HepG2 (cell line): ENCODE measurements around the gene DOHH. TPM values are rescaled to one million over a fixed set of nuclear protein-coding genes. Genes with fewer than 3 reads are reported as not detected.

ENCODE experiments used
- TRIM24 ChIP-seq: sonication (generic); formaldehyde crosslinking; IDR thresholded peaks from 2 replicates; pipeline ENCODE4 v1.8.0; 2022; ENCODE audit warnings: mild to moderate bottlenecking, missing genetic modification reagents
- ZNF318 ChIP-seq: sonication (generic); formaldehyde crosslinking; IDR thresholded peaks from 2 replicates; pipeline ENCODE4 v1.4.0; 2020; ENCODE audit warnings: mild to moderate bottlenecking, missing genetic modification reagents
- ZNF747 ChIP-seq: sonication (generic); formaldehyde crosslinking; IDR thresholded peaks from 2 replicates; pipeline ENCODE4 v1.8.1; 2023; ENCODE audit warnings: missing genetic modification reagents, mild to moderate bottlenecking, borderline replicate concordance
- ZNF777 ChIP-seq: sonication (generic); formaldehyde crosslinking; IDR thresholded peaks from 2 replicates; pipeline ENCODE4 v1.4.0; 2020; ENCODE audit warnings: missing genetic modification reagents
- polyA plus RNA-seq, 8 experiments: library from polyadenylated mRNA; depleted of rRNA in 3 of 8; stranded (reverse) in 7 of 8; unstranded in 1 of 8; fragments of >200 nt; fragmentation: Illumina TruSeq in 4 of 8; extraction: Trizol in 4 of 8; gene quantifications; 2 replicates each; pipeline versions ENCODE4 v1.2.1 to v1.2.3, GENCODE V29; 2011 to 2016; ENCODE audit warnings: low read depth in 4 of 8, missing spikeins in 1 of 8, mixed read lengths in 1 of 8; ENCODE audit not compliant: insufficient read depth in 1 of 8
- total RNA-seq, 5 experiments: library from RNA; depleted of rRNA; stranded (reverse); fragments of >200 nt; fragmentation: Illumina TruSeq; extraction: Trizol; gene quantifications; 2 replicates each; pipeline ENCODE4 v1.2.3, GENCODE V29; 2016; ENCODE audit warnings: low read depth in 1 of 5
- TF ChIP-seq, protein P1 (sequence below): sonication (generic); formaldehyde crosslinking; IDR thresholded peaks from 2 replicates; pipeline ENCODE4 v1.8.0; 2022; ENCODE audit warnings: mild to moderate bottlenecking, missing genetic modification reagents
- TF ChIP-seq, protein P2 (sequence below): sonication (generic); formaldehyde crosslinking; IDR thresholded peaks from 2 replicates; pipeline ENCODE4 v1.8.0; 2022; ENCODE audit warnings: missing genetic modification reagents, low read depth, mild to moderate bottlenecking, borderline replicate concordance
- TF ChIP-seq, protein P3 (sequence below): sonication (generic); formaldehyde crosslinking; conservative IDR thresholded peaks from 2 replicates; pipeline ENCODE4 v1.8.0; 2022; ENCODE audit warnings: missing genetic modification reagents
- TF ChIP-seq, protein P4 (sequence below): sonication (generic); formaldehyde crosslinking; IDR thresholded peaks from 2 replicates; pipeline ENCODE4 v1.5.0; 2020; ENCODE audit warnings: mild to moderate bottlenecking, missing genetic modification reagents
- TF ChIP-seq, protein P5 (sequence below): IDR thresholded peaks from 2 replicates; pipeline ENCODE4 v1.6.1; 2016; ENCODE audit warnings: missing biosample characterization, missing genetic modification reagents, low read depth

The DOHH gene
- total and polyA plus RNA-seq, 2 of the 13 experiments (the other 11 are each of a cell fraction or from before 2014, with no cell fraction given) = 3.5 to 13.7 TPM

- TF ChIP-seq, protein P1, sequence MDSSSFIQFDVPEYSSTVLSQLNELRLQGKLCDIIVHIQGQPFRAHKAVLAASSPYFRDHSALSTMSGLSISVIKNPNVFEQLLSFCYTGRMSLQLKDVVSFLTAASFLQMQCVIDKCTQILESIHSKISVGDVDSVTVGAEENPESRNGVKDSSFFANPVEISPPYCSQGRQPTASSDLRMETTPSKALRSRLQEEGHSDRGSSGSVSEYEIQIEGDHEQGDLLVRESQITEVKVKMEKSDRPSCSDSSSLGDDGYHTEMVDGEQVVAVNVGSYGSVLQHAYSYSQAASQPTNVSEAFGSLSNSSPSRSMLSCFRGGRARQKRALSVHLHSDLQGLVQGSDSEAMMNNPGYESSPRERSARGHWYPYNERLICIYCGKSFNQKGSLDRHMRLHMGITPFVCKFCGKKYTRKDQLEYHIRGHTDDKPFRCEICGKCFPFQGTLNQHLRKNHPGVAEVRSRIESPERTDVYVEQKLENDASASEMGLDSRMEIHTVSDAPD (CRISPR knock-in tag) = no peak
- TF ChIP-seq, protein P2, sequence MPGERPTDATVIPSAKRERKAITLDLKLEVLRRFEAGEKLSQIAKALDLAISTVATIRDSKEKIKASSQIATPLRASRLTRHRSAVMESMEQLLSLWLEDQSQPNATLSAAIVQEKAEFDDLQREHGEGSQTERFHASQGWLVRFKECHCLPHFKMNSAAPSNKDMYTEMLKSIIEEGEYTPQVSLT = no peak
- TF ChIP-seq ZNF777 (CRISPR knock-in tag) (no peak), ZNF747 (no peak), ZNF318 (CRISPR knock-in tag) (no peak), TRIM24 (CRISPR knock-in tag) (no peak)
- TF ChIP-seq, protein P3, sequence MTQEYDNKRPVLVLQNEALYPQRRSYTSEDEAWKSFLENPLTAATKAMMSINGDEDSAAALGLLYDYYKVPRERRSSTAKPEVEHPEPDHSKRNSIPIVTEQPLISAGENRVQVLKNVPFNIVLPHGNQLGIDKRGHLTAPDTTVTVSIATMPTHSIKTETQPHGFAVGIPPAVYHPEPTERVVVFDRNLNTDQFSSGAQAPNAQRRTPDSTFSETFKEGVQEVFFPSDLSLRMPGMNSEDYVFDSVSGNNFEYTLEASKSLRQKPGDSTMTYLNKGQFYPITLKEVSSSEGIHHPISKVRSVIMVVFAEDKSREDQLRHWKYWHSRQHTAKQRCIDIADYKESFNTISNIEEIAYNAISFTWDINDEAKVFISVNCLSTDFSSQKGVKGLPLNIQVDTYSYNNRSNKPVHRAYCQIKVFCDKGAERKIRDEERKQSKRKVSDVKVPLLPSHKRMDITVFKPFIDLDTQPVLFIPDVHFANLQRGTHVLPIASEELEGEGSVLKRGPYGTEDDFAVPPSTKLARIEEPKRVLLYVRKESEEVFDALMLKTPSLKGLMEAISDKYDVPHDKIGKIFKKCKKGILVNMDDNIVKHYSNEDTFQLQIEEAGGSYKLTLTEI = no peak
- TF ChIP-seq, protein P4, sequence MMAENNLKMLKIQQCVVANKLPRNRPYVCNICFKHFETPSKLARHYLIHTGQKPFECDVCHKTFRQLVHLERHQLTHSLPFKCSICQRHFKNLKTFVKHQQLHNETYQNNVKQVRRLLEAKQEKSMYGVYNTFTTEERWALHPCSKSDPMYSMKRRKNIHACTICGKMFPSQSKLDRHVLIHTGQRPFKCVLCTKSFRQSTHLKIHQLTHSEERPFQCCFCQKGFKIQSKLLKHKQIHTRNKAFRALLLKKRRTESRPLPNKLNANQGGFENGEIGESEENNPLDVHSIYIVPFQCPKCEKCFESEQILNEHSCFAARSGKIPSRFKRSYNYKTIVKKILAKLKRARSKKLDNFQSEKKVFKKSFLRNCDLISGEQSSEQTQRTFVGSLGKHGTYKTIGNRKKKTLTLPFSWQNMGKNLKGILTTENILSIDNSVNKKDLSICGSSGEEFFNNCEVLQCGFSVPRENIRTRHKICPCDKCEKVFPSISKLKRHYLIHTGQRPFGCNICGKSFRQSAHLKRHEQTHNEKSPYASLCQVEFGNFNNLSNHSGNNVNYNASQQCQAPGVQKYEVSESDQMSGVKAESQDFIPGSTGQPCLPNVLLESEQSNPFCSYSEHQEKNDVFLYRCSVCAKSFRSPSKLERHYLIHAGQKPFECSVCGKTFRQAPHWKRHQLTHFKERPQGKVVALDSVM (CRISPR knock-in tag) = no peak
- TF ChIP-seq, protein P5, sequence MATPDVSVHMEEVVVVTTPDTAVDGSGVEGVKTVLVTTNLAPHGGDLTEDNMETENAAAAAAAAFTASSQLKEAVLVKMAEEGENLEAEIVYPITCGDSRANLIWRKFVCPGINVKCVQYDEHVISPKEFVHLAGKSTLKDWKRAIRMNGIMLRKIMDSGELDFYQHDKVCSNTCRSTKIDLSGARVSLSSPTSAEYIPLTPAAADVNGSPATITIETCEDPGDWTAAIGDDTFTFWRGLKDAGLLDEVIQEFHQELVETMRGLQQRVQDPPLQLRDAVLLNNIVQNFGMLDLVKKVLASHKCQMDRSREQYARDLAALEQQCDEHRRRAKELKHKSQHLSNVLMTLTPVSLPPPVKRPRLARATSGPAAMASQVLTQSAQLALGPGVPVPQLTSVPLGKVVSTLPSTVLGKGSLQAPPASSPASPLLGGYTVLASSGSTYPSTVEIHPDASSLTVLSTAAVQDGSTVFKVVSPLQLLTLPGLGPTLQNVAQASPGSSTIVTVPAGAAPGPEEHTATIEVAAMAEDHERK (CRISPR knock-in tag) = peak; percentile 21; the same call in 1 of the 2 replicates
Measured at GRCh38 chr19:3505598-3506383, 5.3 kb upstream of the DOHH start, which contains the start of gene FZR1 (continued).
